Measurements from ENCODE around the gene MROH7.

DNA sequence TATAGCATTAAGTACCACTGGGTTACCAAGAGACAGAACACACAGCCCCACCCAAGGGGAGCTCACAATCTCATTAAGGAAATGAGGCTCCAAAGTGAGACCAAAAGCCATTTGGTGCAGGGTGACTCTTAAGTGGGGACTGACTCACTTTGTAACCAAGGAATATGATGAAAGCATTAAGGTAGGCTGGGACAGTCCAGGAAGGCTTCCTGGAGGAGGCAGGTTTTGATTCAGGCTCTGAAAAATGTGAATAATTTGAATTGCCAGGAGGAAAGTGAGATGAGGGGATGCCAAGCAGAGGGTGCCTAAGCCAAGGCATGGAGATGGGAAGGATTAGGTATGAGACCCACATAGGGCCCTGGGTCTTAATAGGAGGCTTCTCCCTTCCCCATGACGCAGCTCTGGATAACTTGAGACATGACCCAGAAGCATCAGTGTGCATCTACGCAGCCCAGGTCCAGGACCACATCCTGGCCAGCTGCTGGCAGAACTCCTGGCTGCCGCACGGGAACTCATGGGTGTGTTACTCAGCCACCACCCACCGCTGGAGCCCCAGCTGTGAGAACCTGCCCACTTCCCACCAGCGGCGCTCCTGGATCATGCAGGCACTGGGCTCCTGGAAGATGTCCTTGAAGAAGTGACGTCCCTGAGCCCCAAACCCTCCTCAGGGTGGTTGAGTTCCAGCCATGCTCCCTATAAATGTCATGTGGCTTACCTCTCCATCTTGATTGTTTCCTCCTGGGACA, 68.1 kb downstream of the MROH7 start:
- TF ChIP-seq ESRRA (CRISPR knock-in tag; IDR thresholded peaks at IDR 0.05; ENCODE audit: borderline replicate concordance), result no peak
- no peak for TF ChIP-seq CTCF (IDR thresholded peaks at IDR 0.05)

All from WTC11 (cell line).